Measurements from ENCODE around the gene RTP2.

- TF ChIP-seq CTCF (IDR thresholded peaks at IDR 0.05) (no peak), EZH2 (IDR thresholded peaks at IDR 0.05) (no peak), EZH2phosphoT487 (IDR thresholded peaks at IDR 0.05) (no peak)
Measured at GRCh38 chr3:187735837-187736236, 33.5 kb upstream of the RTP2 start.

All from neural progenitor cell (in vitro differentiated cells).